Measurements from ENCODE around the gene GRAMD4. TPM values are rescaled to one million over a fixed set of nuclear protein-coding genes. Genes with fewer than 3 reads are reported as not detected.

The GRAMD4 gene
- total and polyA plus RNA-seq, 10 of the 15 experiments (the other 5 are each of a cell fraction or from before 2014, with no cell fraction given), result 0.21 to 45.5 (median 10.6) TPM

DNA sequence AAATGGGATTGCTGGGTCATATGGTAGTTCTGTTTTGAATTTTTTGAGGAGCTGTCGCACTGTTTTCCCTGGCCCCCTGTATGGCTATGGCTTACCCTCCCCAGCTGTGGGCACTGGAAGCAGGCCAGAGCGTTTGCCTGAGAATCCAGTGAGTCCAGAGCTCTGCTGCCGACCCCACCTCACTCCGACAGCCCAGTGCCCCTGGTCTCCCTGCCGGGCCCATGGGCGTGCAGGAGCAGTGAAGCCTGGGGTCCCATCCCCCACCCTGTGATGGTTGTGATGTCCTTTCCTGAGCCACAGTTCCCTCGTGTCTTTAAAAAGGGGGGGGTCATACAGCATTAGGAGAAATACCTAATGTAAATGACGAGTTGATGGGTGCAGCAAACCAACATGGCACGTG, 13.3 kb upstream of the GRAMD4 start (continued):
- TF ChIP-seq NFXL1 (IDR thresholded peaks at IDR 0.05; ENCODE audit: borderline replicate concordance), result no peak
- TF ChIP-seq CHD4 (IDR thresholded peaks at IDR 0.05), result no peak

DNA sequence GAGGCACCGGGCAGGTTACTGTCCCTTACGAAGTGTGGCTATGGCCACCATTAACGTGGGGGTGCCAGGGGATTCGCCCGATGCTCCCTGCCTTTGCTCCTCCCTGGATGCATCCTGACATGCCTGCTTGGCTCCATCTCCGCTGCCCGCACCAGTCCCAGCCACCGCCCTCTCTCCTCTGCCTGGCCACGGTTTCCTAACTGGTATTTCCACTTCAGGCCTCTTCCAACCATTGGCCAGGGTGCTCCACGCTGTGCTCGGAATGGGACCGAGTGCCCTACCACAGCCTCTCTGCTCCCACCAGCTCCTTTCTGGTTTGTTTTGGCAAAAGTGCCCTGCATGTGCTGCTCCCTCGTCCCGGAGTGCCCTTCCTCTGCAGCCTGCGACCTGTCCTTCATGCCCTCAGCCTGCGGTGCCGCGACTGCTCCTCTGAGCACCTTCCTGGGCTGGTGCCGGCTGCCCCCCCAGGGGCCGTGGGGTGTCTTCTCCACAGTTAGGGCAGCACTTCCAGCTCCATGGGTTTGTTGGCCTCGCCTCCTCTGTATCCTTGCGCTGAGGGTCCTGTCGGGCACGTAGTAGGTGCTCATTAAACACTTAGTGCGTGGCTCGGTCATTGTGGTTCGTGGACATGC, 12.6 kb upstream of the GRAMD4 start:
- POLR2A ChIA-PET, result interaction anchor here (0.5 kb wide), 1 partner anchor 27 kb away, joined by 4 read pairs; no protein-coding TSS in a partner anchor

More for the DNA sequence above, 12.6 kb upstream of the GRAMD4 start:
- WGBS (ENCODE audit: insufficient coverage, insufficient replicate concordance, low lambda C conversion rate, missing lambda C conversion rate), result 68% methylated on average over 27 of the region's 27 CpGs
- no peaks in the 10 kb centered on the region for H4K20me1 ChIP-seq (ENCODE audit: control insufficient read depth, insufficient read depth)
- in situ Hi-C loops (cut with MboI), result no loop called here
- intact Hi-C loops (cut with micrococcal nuclease; ENCODE audit: unreplicated experiment), result no loop called here
- SMC1A ChIA-PET (ENCODE audit: uncharacterized antibody, unreplicated experiment), result no interaction called here
- H3K4me2 ChIP-seq (ENCODE audit: control insufficient read depth, insufficient read depth), result no peak overlapping the region
- ATAC-seq, result no peak
- FAIRE-seq, result no peak
- TF ChIP-seq MTA2 (IDR thresholded peaks at IDR 0.05; ENCODE audit: low read depth), result no peak
- no peak for TF ChIP-seq NR2F1 (conservative IDR thresholded peaks at IDR 0.05)
- TF ChIP-seq, protein P1, sequence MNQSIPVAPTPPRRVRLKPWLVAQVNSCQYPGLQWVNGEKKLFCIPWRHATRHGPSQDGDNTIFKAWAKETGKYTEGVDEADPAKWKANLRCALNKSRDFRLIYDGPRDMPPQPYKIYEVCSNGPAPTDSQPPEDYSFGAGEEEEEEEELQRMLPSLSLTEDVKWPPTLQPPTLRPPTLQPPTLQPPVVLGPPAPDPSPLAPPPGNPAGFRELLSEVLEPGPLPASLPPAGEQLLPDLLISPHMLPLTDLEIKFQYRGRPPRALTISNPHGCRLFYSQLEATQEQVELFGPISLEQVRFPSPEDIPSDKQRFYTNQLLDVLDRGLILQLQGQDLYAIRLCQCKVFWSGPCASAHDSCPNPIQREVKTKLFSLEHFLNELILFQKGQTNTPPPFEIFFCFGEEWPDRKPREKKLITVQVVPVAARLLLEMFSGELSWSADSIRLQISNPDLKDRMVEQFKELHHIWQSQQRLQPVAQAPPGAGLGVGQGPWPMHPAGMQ (IDR thresholded peaks at IDR 0.05; ENCODE audit: borderline replicate concordance), result no peak
- TF ChIP-seq NR2C1 (IDR thresholded peaks at IDR 0.05), result no peak
- no peak for TF ChIP-seq SREBF2 (IDR thresholded peaks at IDR 0.05; ENCODE audit: low read length)
- no peak for TF ChIP-seq POLR2AphosphoS5 (IDR thresholded peaks at IDR 0.05; ENCODE audit: low read length)
- TF ChIP-seq SMC3 (IDR thresholded peaks at IDR 0.05; ENCODE audit: borderline replicate concordance, low read length), result no peak
- no peak for TF ChIP-seq CHD4 (IDR thresholded peaks at IDR 0.05)
- TF ChIP-seq DPF2 (IDR thresholded peaks at IDR 0.05), result no peak
- no peak for DNase-seq (ENCODE audit: low read depth, low spot score)
- H3K36me3 ChIP-seq (ENCODE audit: control insufficient read depth in 2 of 2, insufficient read depth in 2 of 2, low read length in 1 of 2), result no peaks in the 10 kb centered on the region
- H3K79me2 ChIP-seq (ENCODE audit: control insufficient read depth, insufficient read depth, low read length), result no peaks in the 10 kb centered on the region; the same call in 1 of the 2 replicates
- H3K4me3 ChIP-seq, result no peak overlapping the region
- no peak overlapping the region for H3K27ac ChIP-seq (ENCODE audit: control insufficient read depth, insufficient read depth)
- peaks cover 13% of the 10 kb centered on the region for H3K4me1 ChIP-seq (ENCODE audit: control insufficient read depth, insufficient read depth, low read length)
- H3K9ac ChIP-seq (ENCODE audit: control insufficient read depth, insufficient read depth, low read length), result no peak overlapping the region
- no peak overlapping the region for H2AFZ ChIP-seq (ENCODE audit: control insufficient read depth, low read depth, low read length)
- no peaks in the 10 kb centered on the region for H3K27me3 ChIP-seq (replicated peaks in 1 of 2; ENCODE audit: control insufficient read depth in 2 of 2, insufficient read depth in 2 of 2, low read length in 1 of 2)
- RAD21 ChIA-PET (ENCODE audit: unreplicated experiment), result no interaction called here
- CTCF ChIA-PET, result no interaction called here
- no TSS peak for BruUV-seq (replicated peaks)
- no peaks in the 10 kb centered on the region for H3K9me3 ChIP-seq (replicated peaks; ENCODE audit: control insufficient read depth, insufficient read depth, low read length)
